ENCODE measurements around the gene UNC5A. TPM values are rescaled to one million over a fixed set of nuclear protein-coding genes. Genes with fewer than 3 reads are reported as not detected.

The UNC5A gene
- total RNA-seq, 1 experiment from 2014 or later, result 10.1 TPM

DNA sequence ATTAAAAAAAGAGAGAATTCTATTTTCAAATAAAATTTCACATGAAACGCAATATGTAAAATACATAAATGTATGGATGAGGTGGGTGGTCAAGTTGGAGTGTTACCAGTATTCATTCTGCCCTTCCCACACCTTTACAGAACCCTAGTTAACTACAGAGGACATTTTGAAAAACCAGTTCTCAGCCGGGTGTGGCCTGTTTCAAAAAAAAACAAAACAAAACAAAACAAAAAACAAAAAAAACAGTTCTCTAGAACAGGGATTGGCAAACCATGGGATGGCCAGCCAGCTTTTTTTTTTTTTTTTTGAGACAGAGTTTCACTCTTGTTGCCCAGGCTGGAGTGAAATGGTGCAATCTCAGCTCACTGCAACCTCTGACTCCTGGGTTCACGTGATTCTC, 117.2 kb downstream of the UNC5A start:
- no peak for ATAC-seq
- POLR2A ChIA-PET, result no interaction called here
- RAD21 ChIA-PET (ENCODE audit: low non-redundant PET in 1 of 2, low total read pairs in 2 of 2, uncharacterized antibody in 2 of 2, unreplicated experiment in 2 of 2), result no interaction called here

More for the DNA sequence above, 117.2 kb downstream of the UNC5A start:
- H3K9ac ChIP-seq (ENCODE audit: low read length), result no peak overlapping the region
- H3K4me3 ChIP-seq (replicated peaks in 1 of 2; ENCODE audit: low read depth in 1 of 2, low read length in 2 of 2), result no peak overlapping the region
- TF ChIP-seq REST (IDR thresholded peaks at IDR 0.05; ENCODE audit: low read depth) (no peak), SP1 (IDR thresholded peaks at IDR 0.05; ENCODE audit: low read depth) (no peak), JUND (IDR thresholded peaks at IDR 0.05) (no peak), RAD21 (IDR thresholded peaks at IDR 0.05; ENCODE audit: low read depth) (no peak), ZBTB33 (IDR thresholded peaks at IDR 0.05; ENCODE audit: extremely low read depth, insufficient replicate concordance, low read length) (no peak), POLR2AphosphoS5 (IDR thresholded peaks at IDR 0.05; ENCODE audit: low read depth, low read length) (no peak), SIN3A (IDR thresholded peaks at IDR 0.05; ENCODE audit: low read depth) (no peak), ATF3 (IDR thresholded peaks at IDR 0.05) (no peak), ZNF274 (IDR thresholded peaks at IDR 0.05; ENCODE audit: low read depth, low read length) (no peak), CTCF (IDR thresholded peaks at IDR 0.05 in 2 of 3, conservative IDR thresholded peaks at IDR 0.05 in 1 of 3; ENCODE audit: borderline replicate concordance in 1 of 3, insufficient read depth in 1 of 3, low read depth in 2 of 3, low read length in 2 of 3) (no peak), ELF1 (IDR thresholded peaks at IDR 0.05; ENCODE audit: borderline replicate concordance, low read depth) (no peak), ZFX (IDR thresholded peaks at IDR 0.05) (no peak)
- no peak overlapping the region for H2AFZ ChIP-seq (ENCODE audit: low read depth, low read length, poor library complexity, severe bottlenecking)
- intact Hi-C loops (cut with micrococcal nuclease), result no loop called here
- no peak overlapping the region for H3K27ac ChIP-seq (ENCODE audit: low read depth, low read length)
- no peaks in the 10 kb centered on the region for H4K20me1 ChIP-seq (ENCODE audit: insufficient read depth)
- H3K79me2 ChIP-seq (ENCODE audit: insufficient read depth, low read length), result no peaks in the 10 kb centered on the region; the same call in 1 of the 2 replicates
- CTCF ChIA-PET, result no interaction called here
- H3K36me3 ChIP-seq (ENCODE audit: control insufficient read depth in 1 of 2, insufficient read depth in 2 of 2, low read length in 2 of 2), result 0 out of 4 replicates have a peak, but pooled peaks cover 0 to 3% of the 10 kb centered on the region in 2 experiments
- no peaks in the 10 kb centered on the region for H3K4me1 ChIP-seq (ENCODE audit: control insufficient read depth in 1 of 2, insufficient read depth in 2 of 2, low read length in 2 of 2)
- no peaks in the 10 kb centered on the region for H3K9me3 ChIP-seq (ENCODE audit: control insufficient read depth in 1 of 2, insufficient read depth in 1 of 2, low read depth in 1 of 2, low read length in 2 of 2)
- H3K9me2 ChIP-seq (ENCODE audit: insufficient read depth), result no peaks in the 10 kb centered on the region
- no peak overlapping the region for H3K4me2 ChIP-seq (ENCODE audit: low read length)
- DNase-seq (ENCODE audit: low read depth, low spot score), result no peak
- no peaks in the 10 kb centered on the region for H3K27me3 ChIP-seq (ENCODE audit: insufficient read depth, low read length)
- BruUV-seq (replicated peaks), result no TSS peak
